OCI-LY7 (cell line): ENCODE data around the gene AUTS2. TPM values are rescaled to one million over a fixed set of nuclear protein-coding genes. Genes with fewer than 3 reads are reported as not detected.
A peak's percentile ranks its signal among the peaks of the same experiment; 100 is the strongest.

Experiments
- BruUV-seq: library from RNA; stranded (reverse); fragments of 400-500 nt; replicated peaks from 2 replicates; lab custom pipeline; 2021; lab: Mats Ljungman, UMichigan
- CTCF ChIA-PET: fragments of 300-600 bp; sonication (Branson Sonifier 250); formaldehyde crosslinking; loops from one replicate; lab custom pipeline; 2022; ENCODE audit warnings: antibody characterized with exemption; ENCODE audit not compliant: unreplicated experiment; lab: Charles Lee
- POLR2A ChIA-PET: fragments of 300-600 bp; sonication (Branson Sonifier 250); formaldehyde crosslinking; loops from one replicate; lab custom pipeline; 2022; ENCODE audit warnings: antibody characterized with exemption; lab: Charles Lee
- DNase-seq: peaks from one replicate; pipeline ENCODE4 v3.0.0-alpha.2; 2015; ENCODE audit warnings: low spot score
- H2AFZ ChIP-seq: fragments of 200-600 bp; sonication (generic), shearing (Covaris generic); 2 replicates; pipeline ENCODE4 v1.6.1; 2014; ENCODE audit warnings: mild to moderate bottlenecking, antibody characterized with exemption, low read length, moderate library complexity
- H3K27ac ChIP-seq: fragments of 200-600 bp; sonication (generic); 2 replicates; pipeline ENCODE4 v1.5.1; 2014; ENCODE audit warnings: mixed run types, low read depth, mild to moderate bottlenecking, moderate library complexity, low read length, inconsistent platforms; ENCODE audit not compliant: poor library complexity, severe bottlenecking
- H3K36me3 ChIP-seq: fragments of 200-600 bp; sonication (generic); 2 replicates; pipeline ENCODE4 v1.6.1; 2014; ENCODE audit warnings: mild to moderate bottlenecking, antibody characterized with exemption, low read length, moderate library complexity, mixed read lengths; ENCODE audit not compliant: insufficient read depth
- H3K4me1 ChIP-seq: fragments of 200-600 bp; sonication (generic); 2 replicates; pipeline ENCODE4 v1.5.1; 2014; ENCODE audit warnings: mild to moderate bottlenecking, low read length; ENCODE audit not compliant: insufficient read depth, poor library complexity, severe bottlenecking
- H3K4me2 ChIP-seq: fragments of 200-600 bp; sonication (generic); 2 replicates; pipeline ENCODE4 v1.6.1; 2014; ENCODE audit warnings: mild to moderate bottlenecking, low read length
- H3K4me3 ChIP-seq: fragments of 200-600 bp; sonication (generic); 2 replicates; pipeline ENCODE4 v1.5.1; 2014; ENCODE audit warnings: mild to moderate bottlenecking, low read depth, low read length; ENCODE audit not compliant: poor library complexity, severe bottlenecking
- H3K79me2 ChIP-seq: fragments of 200-600 bp; sonication (generic); 2 replicates; pipeline ENCODE4 v1.6.1; 2016; ENCODE audit warnings: low read depth, mild to moderate bottlenecking, low read length, moderate library complexity, mixed read lengths; ENCODE audit not compliant: insufficient read depth
- H3K9me2 ChIP-seq: fragments of 200-600 bp; sonication (generic); 2 replicates; pipeline ENCODE4 v1.6.1; 2016; ENCODE audit warnings: mild to moderate bottlenecking, low read length, mixed read lengths; ENCODE audit not compliant: insufficient read depth
- H3K9me3 ChIP-seq: fragments of 200-600 bp; sonication (generic); 2 replicates; pipeline ENCODE4 v1.6.1; 2014; ENCODE audit warnings: mild to moderate bottlenecking, mixed run types, low read length, mixed read lengths
- H4K20me1 ChIP-seq: fragments of 200-600 bp; sonication (generic); 2 replicates; pipeline ENCODE4 v1.6.1; 2014; ENCODE audit warnings: mild to moderate bottlenecking, antibody characterized with exemption, low read length, moderate library complexity, mixed read lengths; ENCODE audit not compliant: insufficient read depth
- CTCF ChIP-seq: fragments of 200-600 bp; sonication (generic); conservative IDR thresholded peaks from 2 replicates; pipeline ENCODE4 v1.5.1; 2014; ENCODE audit warnings: mild to moderate bottlenecking, antibody characterized with exemption, low read length, moderate library complexity, mixed read lengths
- EZH2phosphoT487 ChIP-seq: fragments of 200-600 bp; sonication (generic); IDR thresholded peaks from 2 replicates; pipeline ENCODE4 v1.6.1; 2018; ENCODE audit warnings: low read depth, borderline replicate concordance, mild to moderate bottlenecking, mixed run types, antibody characterized with exemption, low read length, moderate library complexity, mixed read lengths
- intact Hi-C: fragments of 100-400 bp; cut with micrococcal nuclease; formaldehyde crosslinking; loops from one replicate; pipeline ENCODE4 v1.10.0; 2022; ENCODE audit not compliant: unreplicated experiment
- total RNA-seq, 2 experiments: library from RNA; depleted of rRNA in 1 of 2; stranded (reverse); fragments of >200 nt in 1 of 2; shearing (Covaris generic) in 1 of 2; gene quantifications; 2 replicates each; pipeline ENCODE4 v1.2.3, GENCODE V29; 2014 to 2022

Gene AUTS2
- total RNA-seq, 2 experiments from 2014 or later: 37.9 to 78.5 TPM

GRCh38 chr7:69630292-69630691 is 32.0 kb downstream of the AUTS2 start:
- ChIA-PET CTCF (no interaction called here), POLR2A (interaction anchor here (1.1 kb wide), 1 partner anchor 22 kb away, joined by 3 read pairs; no protein-coding TSS in a partner anchor)
- BruUV-seq: no TSS peak
- intact Hi-C loops: no loop called here
- no peaks in the 10 kb centered on the region for H3K9me2 ChIP-seq
- H3K4me3 ChIP-seq: no peak overlapping the region
- no peak overlapping the region for H2AFZ ChIP-seq
- H3K9me3 ChIP-seq: no peaks in the 10 kb centered on the region
- TF ChIP-seq EZH2phosphoT487 (no peak), CTCF (no peak)
- H3K79me2 ChIP-seq: peaks cover 85% of the 10 kb centered on the region
- H3K4me2 ChIP-seq: peak overlapping the region; percentile 17; the same call in 1 of the 2 replicates
- no peak overlapping the region for H3K27ac ChIP-seq
- peaks cover 33% of the 10 kb centered on the region for H3K4me1 ChIP-seq
- no peaks in the 10 kb centered on the region for H3K36me3 ChIP-seq
- H4K20me1 ChIP-seq: peaks cover 24% of the 10 kb centered on the region
- DNase-seq: no peak

- peak; percentile 25; the same call in 1 of the 2 replicates for TF ChIP-seq CTCF
- TF ChIP-seq EZH2phosphoT487: no peak
- BruUV-seq: no TSS peak
- peaks cover 86% of the 10 kb centered on the region for H3K79me2 ChIP-seq
- H4K20me1 ChIP-seq: peaks cover 24% of the 10 kb centered on the region
- ChIA-PET CTCF (no interaction called here), POLR2A (no interaction called here)
- H2AFZ ChIP-seq: no peak overlapping the region
- intact Hi-C loops: no loop called here
- no peak overlapping the region for H3K27ac ChIP-seq
- H3K9me2 ChIP-seq: no peaks in the 10 kb centered on the region
- no peaks in the 10 kb centered on the region for H3K9me3 ChIP-seq
- DNase-seq: peak; percentile 37
- peak overlapping the region; percentile 17; the same call in 1 of the 2 replicates for H3K4me2 ChIP-seq
- peaks cover 33% of the 10 kb centered on the region for H3K4me1 ChIP-seq
- H3K4me3 ChIP-seq: no peak overlapping the region
- H3K36me3 ChIP-seq: no peaks in the 10 kb centered on the region
These were observed 32.9 kb downstream of the AUTS2 start for GRCh38 chr7:69631131-69631530.

- no peaks in the 10 kb centered on the region for H3K9me2 ChIP-seq
- ChIA-PET POLR2A (interaction anchor here (0.6 kb wide), 1 partner anchor 19 kb away, joined by 3 read pairs; no protein-coding TSS in a partner anchor), CTCF (no interaction called here)
- no peak overlapping the region for H2AFZ ChIP-seq
- peaks cover 24% of the 10 kb centered on the region for H4K20me1 ChIP-seq
- no peak for DNase-seq
- no peak overlapping the region for H3K4me3 ChIP-seq
- intact Hi-C loops: no loop called here
- TF ChIP-seq EZH2phosphoT487 (no peak), CTCF (no peak)
- peaks cover 81% of the 10 kb centered on the region for H3K79me2 ChIP-seq
- no TSS peak for BruUV-seq
- no peak overlapping the region; the same call in 1 of the 2 replicates for H3K4me2 ChIP-seq
- H3K4me1 ChIP-seq: peaks cover 33% of the 10 kb centered on the region
- no peak overlapping the region for H3K27ac ChIP-seq
- peaks cover 3% of the 10 kb centered on the region; the same call in 1 of the 2 replicates for H3K36me3 ChIP-seq
- peaks cover 4% of the 10 kb centered on the region; the same call in 1 of the 2 replicates for H3K9me3 ChIP-seq
These were observed 34.0 kb downstream of the AUTS2 start for GRCh38 chr7:69632280-69632679.
